Gastroesophageal sphincter (tissue), 3 donors: ENCODE results near the gene TIAL1.

Experiments
- EP300 ChIP-seq: sonication (generic); formaldehyde crosslinking; IDR thresholded peaks from one replicate; pipeline ENCODE4 v1.6.1; 2017; ENCODE audit warnings: antibody characterized with exemption, mild to moderate bottlenecking
- POLR2A ChIP-seq, 2 donors: fragments of 450-650 bp; IDR thresholded peaks; one replicate each; pipeline ENCODE4 v1.6.1; 2017; ENCODE audit warnings: antibody characterized with exemption in 2 of 2, mild to moderate bottlenecking in 2 of 2, moderate library complexity in 1 of 2
- TF ChIP-seq, protein P1 (sequence below), 4 experiments: fragments of 200-600 bp in 2 of 4; fragments of 450-650 bp in 2 of 4; sonication (generic) in 1 of 4; IDR thresholded peaks; one replicate each; pipeline ENCODE4 v1.5.1; 2017 to 2019; ENCODE audit warnings: antibody characterized with exemption in 4 of 4, mild to moderate bottlenecking in 2 of 4, moderate library complexity in 2 of 4

DNA sequence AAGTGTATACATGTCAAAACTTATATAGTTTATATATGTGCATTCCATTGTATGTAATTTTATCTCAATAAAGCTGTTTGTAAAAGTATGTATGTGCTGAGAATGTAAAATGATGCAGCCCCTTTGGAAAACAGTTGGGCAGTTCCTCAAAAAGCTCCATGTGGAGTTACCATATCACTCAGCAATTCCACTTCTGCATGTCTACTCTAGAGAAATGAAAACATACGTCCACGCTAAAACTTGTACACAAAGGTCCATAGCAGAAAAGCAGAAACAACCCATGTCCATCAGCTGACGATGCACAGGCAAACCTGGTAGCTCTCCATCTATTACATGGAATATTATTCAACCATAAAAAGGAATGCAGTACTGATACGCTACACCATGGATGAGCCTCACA is 45.9 kb downstream of the TIAL1 start:
- TF ChIP-seq POLR2A (IDR thresholded peaks at IDR 0.05) (no peak), EP300 (no peak)
- TF ChIP-seq, protein P1, sequence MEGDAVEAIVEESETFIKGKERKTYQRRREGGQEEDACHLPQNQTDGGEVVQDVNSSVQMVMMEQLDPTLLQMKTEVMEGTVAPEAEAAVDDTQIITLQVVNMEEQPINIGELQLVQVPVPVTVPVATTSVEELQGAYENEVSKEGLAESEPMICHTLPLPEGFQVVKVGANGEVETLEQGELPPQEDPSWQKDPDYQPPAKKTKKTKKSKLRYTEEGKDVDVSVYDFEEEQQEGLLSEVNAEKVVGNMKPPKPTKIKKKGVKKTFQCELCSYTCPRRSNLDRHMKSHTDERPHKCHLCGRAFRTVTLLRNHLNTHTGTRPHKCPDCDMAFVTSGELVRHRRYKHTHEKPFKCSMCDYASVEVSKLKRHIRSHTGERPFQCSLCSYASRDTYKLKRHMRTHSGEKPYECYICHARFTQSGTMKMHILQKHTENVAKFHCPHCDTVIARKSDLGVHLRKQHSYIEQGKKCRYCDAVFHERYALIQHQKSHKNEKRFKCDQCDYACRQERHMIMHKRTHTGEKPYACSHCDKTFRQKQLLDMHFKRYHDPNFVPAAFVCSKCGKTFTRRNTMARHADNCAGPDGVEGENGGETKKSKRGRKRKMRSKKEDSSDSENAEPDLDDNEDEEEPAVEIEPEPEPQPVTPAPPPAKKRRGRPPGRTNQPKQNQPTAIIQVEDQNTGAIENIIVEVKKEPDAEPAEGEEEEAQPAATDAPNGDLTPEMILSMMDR (IDR thresholded peaks at IDR 0.05): no peak
